HEK293 (cell line): Measurements from ENCODE around the gene CHMP1B.

Source experiments
- CTCF ChIA-PET: fragments of 350-600 bp; formaldehyde crosslinking; extraction: SDS; loops from one replicate; lab custom pipeline; 2021; ENCODE audit warnings: antibody characterized with exemption; lab: Yijun Ruan, JAX
- POLR2A ChIA-PET: fragments of 300-600 bp; formaldehyde crosslinking; extraction: SDS; loops from one replicate; lab custom pipeline; 2020; ENCODE audit warnings: antibody characterized with exemption, inconsistent platforms; lab: Yijun Ruan, JAX
- H3K27ac ChIP-seq: fragments of 200-500 bp; sonication (Bioruptor generic); 2 replicates; pipeline ENCODE4 v1.5.1; 2014; ENCODE audit warnings: low read depth, low read length, control low read depth, inconsistent platforms; ENCODE audit errors: extremely low read depth
- H3K36me3 ChIP-seq, 2 experiments: fragments of 200-500 bp in 1 of 2; sonication (Bioruptor generic) in 1 of 2; 1 replicate in 1 of 2; 2 replicates in 1 of 2; pipeline ENCODE4 v1.5.1; 2014 to 2017; ENCODE audit warnings: inconsistent platforms in 2 of 2, low read length in 2 of 2; ENCODE audit not compliant: control insufficient read depth in 2 of 2, insufficient read depth in 1 of 2
- H3K4me1 ChIP-seq: fragments of 200-500 bp; sonication (Bioruptor generic); 2 replicates; pipeline ENCODE4 v1.5.1; 2014; ENCODE audit warnings: mild to moderate bottlenecking, low read length, inconsistent platforms; ENCODE audit not compliant: control insufficient read depth, insufficient read depth
- H3K4me3 ChIP-seq: 2 replicates; pipeline ENCODE4 v1.5.1; 2011; ENCODE audit warnings: low read depth, mild to moderate bottlenecking, control low read depth, low read length, moderate library complexity
- H3K9me3 ChIP-seq: fragments of 200-500 bp; sonication (Bioruptor generic); 2 replicates; pipeline ENCODE4 v1.5.1; 2014; ENCODE audit warnings: low read depth, low read length, inconsistent platforms; ENCODE audit not compliant: control insufficient read depth, insufficient read depth
- EGR2 ChIP-seq: fragments of 450-650 bp; formaldehyde crosslinking; IDR thresholded peaks from 2 replicates; pipeline ENCODE4 v1.5.1; 2016; ENCODE audit warnings: low read depth, missing biosample characterization, missing genetic modification characterization
- GLIS1 ChIP-seq: fragments of 450-650 bp; formaldehyde crosslinking; IDR thresholded peaks from 2 replicates; pipeline ENCODE4 v1.5.1; 2016; ENCODE audit warnings: missing biosample characterization, missing genetic modification characterization
- HOXA7 ChIP-seq: sonication (generic); formaldehyde crosslinking; IDR thresholded peaks from 2 replicates; pipeline ENCODE4 v1.8.1; 2022; ENCODE audit warnings: missing genetic modification reagents, borderline replicate concordance
- INSM2 ChIP-seq: fragments of 450-650 bp; formaldehyde crosslinking; IDR thresholded peaks from 2 replicates; pipeline ENCODE4 v1.5.1; 2016; ENCODE audit warnings: missing biosample characterization, missing genetic modification characterization
- PRDM1 ChIP-seq: fragments of 450-650 bp; formaldehyde crosslinking; IDR thresholded peaks from 2 replicates; pipeline ENCODE4; 2016; ENCODE audit warnings: missing biosample characterization, missing genetic modification characterization
- REST ChIP-seq: fragments of 450-650 bp; formaldehyde crosslinking; IDR thresholded peaks from 2 replicates; pipeline ENCODE4 v1.5.1; 2016; ENCODE audit warnings: missing biosample characterization, missing genetic modification characterization
- ZBTB6 ChIP-seq: fragments of 450-650 bp; formaldehyde crosslinking; IDR thresholded peaks from 2 replicates; pipeline ENCODE4 v1.5.1; 2017; ENCODE audit warnings: missing biosample characterization, missing genetic modification characterization
- ZNF202 ChIP-seq: fragments of 450-650 bp; formaldehyde crosslinking; IDR thresholded peaks from 2 replicates; pipeline ENCODE4 v1.5.1; 2016; ENCODE audit warnings: missing biosample characterization, missing genetic modification characterization, borderline replicate concordance
- ZNF280C ChIP-seq: fragments of 450-650 bp; formaldehyde crosslinking; IDR thresholded peaks from 2 replicates; pipeline ENCODE4 v1.5.1; 2016; ENCODE audit warnings: missing biosample characterization, missing genetic modification characterization
- ZNF341 ChIP-seq: fragments of 450-650 bp; formaldehyde crosslinking; IDR thresholded peaks from 2 replicates; pipeline ENCODE4; 2016; ENCODE audit warnings: low read depth, missing biosample characterization, missing genetic modification characterization
- ZNF488 ChIP-seq: fragments of 450-650 bp; formaldehyde crosslinking; IDR thresholded peaks from 2 replicates; pipeline ENCODE4 v1.5.1; 2016; ENCODE audit warnings: missing biosample characterization, missing genetic modification characterization
- ZNF600 ChIP-seq: fragments of 450-650 bp; formaldehyde crosslinking; IDR thresholded peaks from 2 replicates; pipeline ENCODE4 v1.5.1; 2016; ENCODE audit warnings: missing biosample characterization, missing genetic modification characterization
- ZNF623 ChIP-seq: fragments of 450-650 bp; formaldehyde crosslinking; IDR thresholded peaks from 2 replicates; pipeline ENCODE4 v1.5.1; 2016; ENCODE audit warnings: missing biosample characterization, missing genetic modification characterization
- ZNF629 ChIP-seq: fragments of 450-650 bp; formaldehyde crosslinking; IDR thresholded peaks from 2 replicates; pipeline ENCODE4 v1.5.1; 2017; ENCODE audit warnings: missing biosample characterization, missing genetic modification characterization
- ZSCAN4 ChIP-seq: fragments of 450-650 bp; formaldehyde crosslinking; IDR thresholded peaks from 2 replicates; pipeline ENCODE4 v1.5.1; 2017; ENCODE audit warnings: missing biosample characterization, missing genetic modification characterization

The CHMP1B gene

GRCh38 chr18:11861583-11862288 lies 10.5 kb downstream of the CHMP1B start:
- CTCF ChIA-PET = interaction anchor here (0.5 to 0.9 kb wide), 2 partner anchors 177 to 401 kb away, joined by 3 read pairs; no protein-coding TSS in a partner anchor
- no peaks in the 10 kb centered on the region for H3K9me3 ChIP-seq
- H3K36me3 ChIP-seq = no peaks in the 10 kb centered on the region; a peak in 1 of 3 replicates
- POLR2A ChIA-PET = interaction anchor here (0.7 kb wide), 1 partner anchor 11 kb away, joined by 4 read pairs; no protein-coding TSS in a partner anchor
- H3K27ac ChIP-seq = no peak overlapping the region
- TF ChIP-seq ZNF629 (no peak), HOXA7 (no peak), ZSCAN4 (peak; percentile 53), ZNF488 (tag by site-specific recombination) (no peak), ZNF280C (tag by site-specific recombination) (no peak), REST (tag by site-specific recombination) (no peak), ZNF202 (tag by site-specific recombination) (no peak), ZNF341 (tag by site-specific recombination) (no peak), ZNF623 (tag by site-specific recombination) (no peak), ZNF600 (no peak), ZBTB6 (no peak), INSM2 (tag by site-specific recombination) (no peak), PRDM1 (tag by site-specific recombination) (peak; percentile 82), GLIS1 (tag by site-specific recombination) (no peak), EGR2 (tag by site-specific recombination) (no peak)
- peaks cover 12% of the 10 kb centered on the region for H3K4me1 ChIP-seq
- no peak overlapping the region for H3K4me3 ChIP-seq
